ENCODE measurements around the gene ZCCHC24.

DNA sequence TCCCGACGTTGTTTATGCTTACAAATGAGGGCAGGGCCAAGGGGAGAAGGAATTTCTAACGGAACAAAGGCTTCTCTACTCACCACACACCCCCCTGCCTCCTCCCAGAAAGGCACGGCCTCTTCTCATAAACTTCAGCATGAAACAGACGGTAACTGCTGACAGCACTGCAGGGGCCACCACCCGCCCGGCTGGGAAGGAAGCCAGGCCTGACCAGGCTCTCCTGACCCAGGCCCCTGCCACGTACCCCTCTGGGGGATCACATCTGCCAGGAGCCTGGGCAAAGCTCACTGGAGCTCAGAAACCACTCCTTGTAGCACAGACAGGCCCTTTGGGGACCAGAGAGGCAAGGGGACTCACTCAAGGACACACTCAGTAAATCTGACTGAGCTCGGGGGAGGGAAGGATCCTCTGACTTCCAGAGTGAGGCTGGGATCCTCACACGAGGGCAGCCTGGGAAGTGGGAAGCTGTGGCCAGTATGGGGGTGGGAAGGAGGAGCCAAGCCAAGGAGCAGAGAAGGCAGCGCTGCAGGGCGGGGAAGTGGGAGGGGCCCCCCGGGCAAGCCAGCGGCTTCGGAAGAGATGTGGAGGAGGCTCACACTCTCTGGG is 46.1 kb downstream of the ZCCHC24 start:
- TF ChIP-seq POLR2A (IDR thresholded peaks at IDR 0.05), result no peak
- TF ChIP-seq POLR2AphosphoS5 (IDR thresholded peaks at IDR 0.05), result peak; percentile 51 to 79 (median 76)
